Activated CD4-positive, CD25-positive, alpha-beta regulatory T cell treated with anti-CD3 and anti-CD28 coated beads, Interleukin-2, amount 50 U/mL, for 24 hours (primary cell): Measurements from ENCODE around the gene SYNGR2.
"Not testable (repeated sequence)": the region's sequence is repeated elsewhere in the genome, so short reads cannot be mapped to it uniquely, and the experiment has no call there.

ENCODE experiments used
- ATAC-seq, 2 donors: fragments of 150-1000 bp; cut with Tn5 transposase; one replicate each; pipeline ENCODE4 v1.10.0; 2021; ENCODE audit warnings: mild to moderate bottlenecking in 1 of 2, moderate library complexity in 1 of 2

SYNGR2 gene

DNA sequence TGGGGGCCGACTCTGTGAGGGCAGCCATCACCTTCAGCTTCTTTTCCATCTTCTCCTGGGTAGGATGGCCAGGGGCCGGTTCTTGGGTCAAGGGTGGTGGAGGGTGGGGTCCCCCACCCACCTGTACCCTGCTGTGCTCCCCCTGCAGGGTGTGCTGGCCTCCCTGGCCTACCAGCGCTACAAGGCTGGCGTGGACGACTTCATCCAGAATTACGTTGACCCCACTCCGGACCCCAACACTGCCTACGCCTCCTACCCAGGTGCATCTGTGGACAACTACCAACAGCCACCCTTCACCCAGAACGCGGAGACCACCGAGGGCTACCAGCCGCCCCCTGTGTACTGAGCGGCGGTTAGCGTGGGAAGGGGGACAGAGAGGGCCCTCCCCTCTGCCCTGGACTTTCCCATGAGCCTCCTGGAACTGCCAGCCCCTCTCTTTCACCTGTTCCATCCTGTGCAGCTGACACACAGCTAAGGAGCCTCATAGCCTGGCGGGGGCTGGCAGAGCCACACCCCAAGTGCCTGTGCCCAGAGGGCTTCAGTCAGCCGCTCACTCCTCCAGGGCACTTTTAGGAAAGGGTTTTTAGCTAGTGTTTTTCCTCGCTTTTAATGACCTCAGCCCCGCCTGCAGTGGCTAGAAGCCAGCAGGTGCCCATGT lies 3.3 kb downstream of the SYNGR2 start:
- ATAC-seq: not testable (repeated sequence)

DNA sequence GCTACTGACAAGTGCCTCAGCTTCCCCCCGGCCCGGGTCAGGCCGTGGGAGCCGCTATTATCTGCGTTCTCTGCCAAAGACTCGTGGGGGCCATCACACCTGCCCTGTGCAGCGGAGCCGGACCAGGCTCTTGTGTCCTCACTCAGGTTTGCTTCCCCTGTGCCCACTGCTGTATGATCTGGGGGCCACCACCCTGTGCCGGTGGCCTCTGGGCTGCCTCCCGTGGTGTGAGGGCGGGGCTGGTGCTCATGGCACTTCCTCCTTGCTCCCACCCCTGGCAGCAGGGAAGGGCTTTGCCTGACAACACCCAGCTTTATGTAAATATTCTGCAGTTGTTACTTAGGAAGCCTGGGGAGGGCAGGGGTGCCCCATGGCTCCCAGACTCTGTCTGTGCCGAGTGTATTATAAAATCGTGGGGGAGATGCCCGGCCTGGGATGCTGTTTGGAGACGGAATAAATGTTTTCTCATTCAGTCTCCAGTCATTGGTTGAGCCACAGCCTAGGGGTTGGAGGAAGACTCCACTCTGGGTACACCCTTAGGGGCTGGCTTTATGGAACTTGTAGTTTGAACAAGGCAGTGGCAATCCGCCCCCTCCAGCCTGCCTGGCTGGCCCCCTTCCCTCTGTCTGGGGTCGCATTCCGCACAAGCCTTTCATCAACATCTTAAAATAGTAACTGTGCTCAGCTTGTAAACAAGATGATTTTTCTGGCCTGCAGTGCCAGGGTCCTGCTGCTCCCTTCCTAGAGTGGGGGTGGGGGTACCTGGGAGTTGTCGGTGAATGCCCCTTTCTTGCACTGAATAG lies 4.1 kb downstream of the SYNGR2 start:
- no peak for ATAC-seq

DNA sequence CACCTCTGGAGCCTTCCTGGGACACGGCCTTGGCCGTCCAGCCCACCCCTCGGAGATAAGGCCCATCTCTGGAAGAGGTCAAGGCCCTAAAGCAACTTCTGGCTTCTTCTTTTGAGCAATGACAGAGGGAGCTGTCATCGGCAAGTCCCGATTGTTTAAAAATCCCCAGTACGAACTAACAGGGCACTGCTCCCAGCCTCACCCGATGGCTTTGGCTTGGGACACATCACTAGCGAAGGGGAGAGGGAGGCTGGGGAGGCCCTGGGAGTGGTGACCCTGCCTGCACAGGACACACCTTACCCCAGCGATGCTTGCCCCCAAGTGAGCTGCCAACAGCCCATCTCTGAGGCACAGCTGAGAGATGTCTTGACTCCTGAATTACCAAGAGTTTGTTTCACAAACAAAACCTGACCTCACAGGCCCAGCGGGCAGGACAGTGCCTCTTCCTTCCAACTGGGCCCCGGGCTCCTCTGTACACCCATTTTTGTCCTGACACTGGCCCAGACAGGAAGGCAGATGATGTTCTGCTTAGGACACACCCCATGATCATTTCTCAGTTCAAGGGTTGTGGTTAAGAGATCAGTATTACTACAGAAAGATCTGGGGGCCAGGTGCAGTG lies 4.8 kb downstream of the SYNGR2 start:
- ATAC-seq: peak; percentile 30 to 37

DNA sequence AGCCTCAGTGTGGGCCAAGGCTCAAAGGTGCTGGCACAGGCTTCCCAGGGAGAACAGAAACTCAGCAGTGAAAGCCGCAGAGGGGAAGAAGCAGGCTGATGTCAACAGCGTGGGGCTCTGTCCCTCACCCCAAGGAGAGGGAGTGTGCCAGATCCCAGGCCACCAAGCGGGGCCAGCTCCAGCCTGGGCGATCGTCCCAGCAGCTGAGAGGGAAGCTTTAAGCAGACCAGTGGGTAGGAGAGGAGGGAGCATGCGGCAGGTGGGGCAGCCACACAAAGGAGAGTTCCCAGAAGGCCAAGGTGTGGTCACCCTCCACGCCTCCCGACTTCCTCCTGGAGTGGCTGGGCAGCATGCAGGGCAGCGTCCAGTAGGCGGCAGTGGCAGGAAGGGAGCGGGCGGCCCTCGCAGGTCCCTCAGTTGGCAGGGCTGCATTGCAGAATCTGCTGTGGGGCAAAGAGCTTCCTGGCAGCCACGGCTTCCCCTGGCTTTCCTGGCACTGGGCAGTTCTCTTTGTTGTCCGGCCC lies 6.0 kb downstream of the SYNGR2 start:
- no peak for ATAC-seq

DNA sequence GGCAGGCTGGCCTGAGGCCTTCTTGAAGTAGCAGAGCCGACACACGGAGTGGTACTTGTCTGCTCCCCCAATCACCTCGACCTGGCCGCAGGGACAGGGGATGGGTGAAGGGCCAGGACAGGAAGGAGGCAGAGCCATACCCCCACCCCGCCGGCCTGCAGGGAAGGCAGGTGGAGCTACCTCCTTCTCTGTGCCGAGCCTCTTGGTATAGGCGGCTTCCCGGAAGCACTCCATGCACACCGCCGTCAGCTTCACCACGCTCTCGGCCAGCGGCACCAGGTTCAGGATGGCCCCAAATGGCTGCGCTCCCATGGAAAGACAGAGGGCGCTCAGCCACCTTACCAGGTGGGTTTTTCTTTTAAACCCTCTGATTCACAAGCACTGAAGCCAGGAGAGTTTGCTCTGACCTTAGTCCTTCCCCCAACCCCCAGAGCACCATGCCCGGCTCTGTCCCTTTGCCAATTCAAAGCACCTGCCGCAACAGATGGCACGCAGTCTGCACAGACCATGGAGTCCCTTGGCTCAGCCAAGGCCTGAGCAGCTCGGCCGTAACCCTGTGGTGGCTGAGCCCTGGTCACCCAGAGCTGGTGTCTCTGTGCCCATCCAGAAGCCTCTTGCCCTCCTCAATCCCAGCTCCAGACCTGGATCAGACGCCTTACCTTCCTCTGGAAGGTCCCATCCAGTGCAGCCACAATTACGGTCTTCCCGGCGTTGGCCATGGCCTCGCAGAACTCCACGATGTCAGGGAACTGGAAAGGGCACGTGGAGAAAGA lies 6.7 kb downstream of the SYNGR2 start:
- ATAC-seq: no peak

DNA sequence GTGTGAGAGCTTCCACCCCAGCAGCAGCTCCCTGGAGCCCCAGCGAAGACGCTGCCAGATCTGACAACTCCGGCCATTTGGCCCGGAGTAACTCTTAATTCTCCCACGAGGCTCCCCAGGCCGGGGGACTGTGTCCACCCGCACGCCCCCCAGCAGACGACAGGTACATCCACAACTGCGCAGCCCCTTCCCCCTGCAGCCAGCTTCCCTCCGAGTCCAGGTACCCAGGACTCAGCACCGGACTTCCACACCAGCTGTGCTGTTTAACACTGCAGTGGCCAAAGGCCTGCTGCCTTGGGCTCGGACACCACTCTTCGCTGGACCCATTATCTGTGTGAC lies 7.2 kb downstream of the SYNGR2 start:
- ATAC-seq: no peak

DNA sequence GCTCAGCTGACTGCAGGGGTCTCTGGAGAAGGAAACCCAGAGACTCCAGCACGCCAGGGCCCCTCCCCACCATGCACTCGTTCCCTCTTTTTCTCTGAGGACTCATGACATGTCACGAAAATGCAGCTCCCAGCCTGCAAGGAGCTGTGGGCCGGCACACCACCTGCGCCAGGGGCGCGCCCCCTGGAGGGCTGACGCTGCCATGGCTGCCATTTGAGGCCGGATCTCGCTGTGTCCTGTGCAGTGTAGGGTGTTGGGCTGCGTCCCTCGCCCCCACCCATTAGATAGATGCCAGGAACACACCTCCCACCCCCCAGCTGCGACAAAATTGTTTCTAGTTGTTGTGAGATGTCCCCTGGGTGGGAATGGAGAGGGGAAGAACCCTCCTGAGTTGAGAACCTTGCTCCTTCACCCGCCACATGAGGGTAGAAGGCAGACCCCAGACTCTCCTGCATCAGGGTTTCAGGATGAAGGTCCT lies 8.2 kb downstream of the SYNGR2 start:
- peak; percentile 76 to 77 for ATAC-seq

DNA sequence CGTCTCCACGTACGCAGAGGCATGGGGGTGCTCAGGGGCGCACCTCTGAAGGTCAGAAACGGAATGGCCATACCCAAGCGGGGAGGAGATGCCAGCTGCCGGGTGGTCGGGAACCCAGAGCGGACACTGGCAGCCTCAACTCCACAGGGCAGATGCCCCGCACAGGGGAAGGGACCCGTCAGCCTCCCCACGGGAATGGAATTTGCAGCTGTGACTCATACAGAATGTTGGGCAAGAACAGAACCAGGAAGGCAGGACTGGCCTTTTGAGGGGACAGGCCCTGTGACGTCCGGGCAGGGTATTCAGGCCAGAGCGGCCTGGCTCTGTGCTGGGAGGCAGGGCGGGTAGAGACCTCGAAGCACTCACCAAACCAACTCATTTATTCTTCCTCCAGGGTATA lies 11.0 kb downstream of the SYNGR2 start:
- ATAC-seq: no peak

DNA sequence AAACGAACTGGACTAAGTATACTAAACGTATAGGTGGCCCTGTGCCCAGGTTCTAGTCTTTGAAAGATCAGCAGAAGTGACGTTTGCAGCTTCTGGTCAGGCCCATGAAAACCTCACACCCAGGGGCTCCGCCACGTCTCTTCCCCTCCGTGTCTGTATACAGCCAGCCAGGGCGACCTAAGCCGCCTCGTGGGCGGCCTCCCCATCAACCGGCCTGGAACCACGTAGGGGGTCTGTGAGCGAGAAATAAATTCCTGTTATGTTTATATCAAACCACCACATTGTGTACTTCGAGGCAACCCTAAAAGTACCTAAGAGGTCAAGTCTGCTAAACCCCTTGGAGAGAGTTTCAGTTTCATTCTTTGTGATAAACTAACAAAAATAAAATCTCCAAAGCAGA lies 11.7 kb downstream of the SYNGR2 start:
- no peak for ATAC-seq

DNA sequence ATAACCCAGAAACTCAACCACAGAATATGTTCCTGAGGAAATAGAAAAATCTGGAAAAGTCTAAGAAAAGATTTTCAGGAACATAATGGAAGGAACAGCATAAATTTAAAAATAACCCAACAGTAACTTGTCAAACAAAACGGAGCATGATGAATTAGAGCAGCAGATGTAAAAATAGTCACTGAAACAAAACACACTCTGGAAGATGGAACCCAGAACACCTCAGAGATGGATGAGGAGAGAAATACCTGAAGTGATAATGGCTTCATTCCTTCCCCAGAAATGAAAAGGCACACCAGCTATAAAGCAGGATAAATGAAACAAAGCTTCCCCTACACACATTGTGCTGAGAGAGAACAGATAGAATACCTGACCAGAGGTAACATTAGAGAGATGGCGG lies 12.1 kb downstream of the SYNGR2 start:
- no peak for ATAC-seq

DNA sequence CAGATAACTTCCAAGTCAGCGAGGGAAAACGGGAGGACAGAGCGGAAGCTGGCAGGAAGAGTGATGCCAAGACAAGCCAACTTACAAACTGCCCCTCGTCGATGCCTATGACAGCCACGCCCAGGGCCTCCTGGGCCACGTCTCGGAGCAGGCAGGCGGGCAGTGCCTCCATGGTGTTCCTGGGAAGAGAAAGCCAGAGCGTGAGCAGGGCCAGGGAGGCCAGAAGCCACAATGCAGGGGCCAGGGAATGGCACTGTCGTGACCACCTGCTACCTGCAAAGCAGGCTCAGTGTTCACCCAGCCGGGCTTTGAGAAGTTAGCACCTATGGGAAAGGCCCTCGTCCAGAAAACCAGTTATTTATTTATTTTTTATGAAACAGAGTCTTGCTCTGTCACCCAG lies 14.1 kb downstream of the SYNGR2 start:
- ATAC-seq: no peak

DNA sequence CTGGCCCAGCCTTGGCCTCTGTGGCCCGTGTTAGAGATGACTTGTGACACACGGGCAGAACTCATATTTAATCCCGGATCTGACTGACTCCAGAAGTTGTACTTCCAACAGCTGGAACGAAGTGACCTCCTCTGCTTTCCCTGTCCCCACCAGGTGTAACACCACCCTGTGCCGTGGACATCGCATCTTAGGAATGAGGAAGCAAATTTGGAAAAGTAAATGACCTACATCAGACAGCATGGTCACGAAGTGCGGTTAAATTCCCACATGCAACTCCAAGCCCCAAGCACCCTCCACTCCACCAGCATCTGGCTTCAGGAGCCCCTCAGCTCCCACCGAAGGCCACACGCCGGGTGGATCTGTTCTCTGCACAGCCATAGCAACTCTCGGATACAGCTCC lies 15.5 kb downstream of the SYNGR2 start:
- ATAC-seq: no peak

DNA sequence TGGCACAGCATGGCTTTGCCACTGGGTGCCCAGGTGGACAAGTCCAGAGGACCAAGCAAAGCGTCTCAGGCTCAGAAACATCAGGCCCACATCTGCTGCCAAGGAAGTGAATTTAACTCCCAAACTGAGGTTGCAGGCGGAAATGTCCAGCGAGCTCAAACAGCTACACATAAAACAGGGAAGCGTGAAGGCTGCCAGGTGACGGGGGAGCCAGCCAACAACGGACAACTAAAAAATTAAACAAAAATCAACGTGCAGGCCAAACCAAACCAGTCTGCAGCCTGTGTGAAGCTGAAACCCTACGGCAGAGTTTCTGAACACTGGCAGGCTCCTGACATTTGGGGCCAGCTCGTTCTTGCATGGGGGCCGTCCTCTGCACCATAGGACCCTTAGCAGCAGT lies 16.0 kb downstream of the SYNGR2 start:
- ATAC-seq: no peak

DNA sequence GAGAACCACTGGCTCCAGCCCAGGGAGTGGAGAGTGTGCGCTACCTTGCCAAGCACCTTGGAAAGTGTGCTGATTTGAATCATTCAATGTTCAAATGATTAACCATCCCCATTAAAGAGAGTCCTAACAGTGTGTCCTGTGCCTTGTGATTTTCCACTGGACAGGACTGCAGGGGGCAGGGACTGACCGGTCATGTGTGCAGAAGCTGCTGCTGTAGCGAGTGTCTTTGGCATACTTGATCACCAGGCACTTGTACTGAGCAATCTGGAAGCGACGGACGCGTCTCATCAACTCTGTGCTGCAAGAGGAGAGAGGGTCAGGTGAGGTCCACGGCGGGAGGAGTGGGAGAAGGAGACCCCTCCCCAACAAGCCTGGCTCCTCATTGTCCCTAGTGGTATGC lies 16.5 kb downstream of the SYNGR2 start:
- no peak for ATAC-seq

DNA sequence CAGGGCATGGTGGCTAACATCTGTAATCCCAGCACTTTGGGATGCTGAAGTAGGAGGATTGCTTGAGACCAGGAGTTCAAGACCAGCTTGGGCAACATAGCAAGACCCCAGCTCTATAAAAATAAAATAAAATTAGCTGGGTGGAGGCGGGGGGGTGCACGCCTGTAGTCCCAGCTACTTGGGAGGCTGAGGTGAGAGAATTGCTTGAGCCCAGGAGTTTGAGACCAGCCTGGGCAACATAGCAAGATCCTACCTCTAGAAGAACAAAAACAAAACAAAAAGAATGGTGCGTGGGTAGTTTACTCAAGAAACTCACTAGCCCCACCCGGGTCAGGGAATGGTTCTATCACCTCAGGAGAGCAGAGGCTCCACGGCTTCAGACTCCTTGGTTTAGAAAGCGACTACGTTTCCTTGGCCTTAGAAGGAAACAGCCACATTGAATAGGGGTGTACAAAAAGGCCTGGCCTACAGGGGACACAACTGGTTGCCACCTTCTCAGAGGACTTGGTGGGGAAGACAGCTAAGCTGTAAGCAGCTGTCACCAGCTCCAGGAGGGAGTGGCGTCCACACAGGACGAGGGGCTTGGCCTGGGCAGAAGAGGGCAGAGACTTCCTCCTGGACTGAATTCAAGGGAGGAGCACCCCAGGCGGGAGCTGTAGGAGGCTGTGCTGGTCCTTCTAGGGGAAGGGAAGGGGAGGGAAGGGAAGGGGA lies 17.8 kb downstream of the SYNGR2 start:
- ATAC-seq: no peak

DNA sequence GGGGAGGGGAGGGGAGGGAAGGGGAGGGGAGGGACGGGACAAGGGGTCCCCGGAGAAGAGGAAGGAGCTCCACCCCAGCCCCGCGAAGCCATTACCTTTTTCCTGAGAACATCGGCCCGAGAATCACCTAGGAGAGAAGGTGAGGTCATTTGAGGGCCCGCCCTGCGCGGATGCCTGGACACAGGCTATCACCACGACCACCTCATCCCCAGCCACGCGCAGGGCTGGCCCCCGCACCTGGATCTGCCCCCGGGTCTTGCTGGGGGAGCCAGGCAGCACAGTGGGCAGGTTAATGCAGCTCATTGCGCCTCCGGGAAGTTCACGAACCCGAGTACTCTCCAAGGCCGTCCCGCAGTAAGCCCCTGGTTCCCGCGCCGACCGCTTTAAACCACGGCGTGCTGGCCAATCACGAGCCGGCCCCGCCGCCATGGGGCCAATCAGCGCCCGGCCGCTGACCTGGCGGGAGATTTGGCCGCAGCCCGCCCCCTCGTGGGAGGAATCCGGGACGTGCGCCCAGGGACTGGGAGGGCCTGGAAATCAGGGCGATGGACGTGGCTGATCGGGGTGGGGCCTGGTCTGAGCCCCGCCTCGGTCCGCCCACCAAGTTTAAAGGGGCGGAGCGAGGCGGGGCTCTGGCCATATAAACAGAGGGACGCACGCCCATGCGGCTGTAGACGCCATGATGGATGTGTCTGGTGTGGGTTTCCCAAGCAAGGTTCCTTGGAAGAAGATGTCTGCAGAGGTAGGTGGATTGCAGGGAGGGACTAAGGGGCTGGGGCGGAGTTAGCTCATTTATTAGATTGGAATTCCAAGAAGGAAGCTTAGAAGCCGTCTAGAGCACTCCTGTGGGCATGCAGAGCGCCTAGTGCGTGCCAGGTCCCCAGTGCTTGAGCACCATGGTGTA lies 18.6 kb downstream of the SYNGR2 start, which contains the start of the genes AFMID and TK1:
Gene AFMID (plus strand): TSS at position 671 of the 904 bp plus-strand sequence. CDS start 9 bp downstream, at position 680.
Gene TK1 (minus strand): TSS at position 361 of the 904 bp plus-strand sequence. CDS start 58 bp downstream, at position 303.
- ATAC-seq: peak; percentile 94 to 96

DNA sequence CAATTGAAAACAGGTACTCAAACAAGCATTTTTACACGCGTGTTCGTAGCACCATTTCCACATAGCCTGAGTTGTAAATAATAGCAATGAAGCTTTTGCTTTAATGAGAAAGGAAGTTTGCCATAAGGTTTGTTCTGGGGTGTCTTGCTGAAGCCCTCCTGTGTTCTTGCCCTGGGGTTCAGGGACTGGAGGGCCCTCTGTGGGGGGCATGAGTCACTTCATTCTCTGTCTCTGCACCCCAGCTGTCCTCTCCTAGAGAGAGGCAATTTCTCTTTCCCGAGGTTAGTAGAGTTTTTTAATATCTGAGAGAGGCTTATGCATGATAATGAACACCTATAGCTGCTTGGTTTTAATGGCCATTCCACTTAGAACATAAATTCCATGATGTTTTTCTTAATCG lies 28.3 kb downstream of the SYNGR2 start:
- ATAC-seq: no peak

DNA sequence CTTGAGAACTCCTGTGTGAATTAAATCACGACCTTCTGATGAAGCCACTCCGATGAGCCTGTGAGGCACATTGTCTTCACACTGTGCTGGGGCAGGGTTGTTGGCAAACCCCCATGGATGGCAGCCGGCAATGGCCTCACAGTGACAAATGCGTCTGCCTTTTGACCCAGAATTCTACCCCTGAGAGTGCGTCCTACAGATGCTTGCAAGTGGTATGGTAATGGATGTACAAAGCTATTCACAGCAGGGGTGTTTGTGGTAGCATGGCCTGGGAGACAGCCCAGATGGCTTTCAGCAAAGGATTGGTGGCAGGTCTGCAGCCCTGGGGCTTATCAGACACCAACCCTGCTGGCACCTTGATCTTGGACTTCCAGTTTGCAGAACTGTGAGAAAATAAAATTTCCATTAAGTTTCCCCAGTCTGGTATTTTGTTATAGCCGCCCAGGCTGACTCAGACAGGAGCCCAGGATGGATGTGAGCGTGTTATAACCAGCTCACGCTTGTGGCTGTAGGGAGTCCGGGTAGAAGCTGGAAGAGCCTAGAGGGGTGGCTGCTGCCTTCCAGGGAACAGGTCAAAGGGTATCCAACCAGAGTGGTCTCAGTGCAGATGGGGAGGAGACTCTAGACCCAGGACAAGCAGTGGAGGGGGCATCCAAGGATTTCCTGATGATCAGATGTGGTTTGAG lies 28.9 kb downstream of the SYNGR2 start:
- ATAC-seq: no peak

DNA sequence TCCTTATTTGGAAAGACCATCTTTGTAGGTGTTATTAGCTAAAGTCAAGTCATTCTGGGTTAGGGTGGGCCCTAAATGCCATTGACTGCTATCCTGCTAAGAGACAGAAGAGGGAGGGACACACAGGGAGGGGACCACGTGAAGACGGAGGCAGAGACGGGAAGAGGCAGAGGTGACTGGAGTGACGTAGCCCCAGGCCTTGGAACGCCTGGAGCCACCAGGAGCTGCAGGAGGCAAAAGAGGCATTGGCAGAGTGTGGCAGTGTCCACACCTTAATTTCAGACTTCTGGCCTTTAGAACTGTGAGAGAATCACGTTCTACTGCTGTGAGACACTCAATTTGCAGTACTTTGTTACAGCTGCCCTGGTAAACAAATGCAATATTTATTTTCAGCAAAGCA lies 32.1 kb downstream of the SYNGR2 start:
- ATAC-seq: no peak

DNA sequence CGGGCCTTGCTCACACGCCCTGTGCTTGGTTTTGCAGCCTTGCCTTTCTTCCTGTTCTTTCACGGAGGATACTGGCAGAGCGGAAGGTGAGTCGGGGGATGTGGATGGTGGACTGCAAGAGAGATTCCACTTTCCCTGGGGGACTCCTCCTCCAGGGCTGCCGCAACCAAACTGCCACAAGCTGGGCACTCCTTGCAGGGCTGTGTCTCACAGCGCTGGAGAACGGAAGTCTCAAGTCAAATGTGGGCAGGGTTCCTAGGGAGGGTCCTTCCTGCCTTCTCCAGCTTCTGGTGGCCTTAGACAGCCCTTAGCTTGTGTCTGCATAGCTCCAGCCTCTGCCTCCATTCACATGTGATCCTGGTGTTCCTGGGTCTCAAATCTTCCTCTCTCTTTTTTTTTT lies 34.3 kb downstream of the SYNGR2 start:
- no peak for ATAC-seq
